HCT116 (cell line): Measurements from ENCODE around the gene GPBAR1. TPM values are rescaled to one million over a fixed set of nuclear protein-coding genes. Genes with fewer than 3 reads are reported as not detected.
A peak's percentile ranks its signal among the peaks of the same experiment; 100 is the strongest.

Source experiments
- ATAC-seq: fragments of 200-7000 bp; cut with Tn5 transposase; 2 replicates; pipeline ENCODE4 v1.9.1; 2020; ENCODE audit warnings: mild to moderate bottlenecking, moderate library complexity
- BruUV-seq: library from RNA; stranded (reverse); fragments of 400-500 nt; replicated peaks from 2 replicates; lab custom pipeline; 2021; lab: Mats Ljungman, UMichigan
- CTCF ChIA-PET: fragments of 300-600 bp; sonication (Branson Sonifier 250); formaldehyde crosslinking; loops from one replicate; lab custom pipeline; 2021; ENCODE audit warnings: antibody characterized with exemption; lab: Charles Lee
- POLR2A ChIA-PET: fragments of 300-600, 350-600 bp; sonication (Branson Sonifier 250); formaldehyde crosslinking; loops from one replicate; lab custom pipeline; 2021; ENCODE audit warnings: antibody characterized with exemption; lab: Charles Lee
- RAD21 ChIA-PET, 2 experiments: fragments of 300-600 bp; sonication (Branson Sonifier 250); formaldehyde crosslinking; loops; one replicate each; lab custom pipeline; 2023; ENCODE audit warnings: low total read pairs in 2 of 2; ENCODE audit not compliant: uncharacterized antibody in 2 of 2, unreplicated experiment in 2 of 2, low non-redundant PET in 1 of 2; lab: Charles Lee
- DNase-seq: peaks from one replicate; pipeline ENCODE4 v3.0.0-alpha.2; 2010; ENCODE audit warnings: low read depth, low spot score
- H2AFZ ChIP-seq: fragments of 200-600 bp; shearing (Covaris generic), sonication (generic); 2 replicates; pipeline ENCODE4 v1.6.1; 2017; ENCODE audit warnings: low read depth, mixed run types, mixed read lengths, antibody characterized with exemption, low read length; ENCODE audit not compliant: poor library complexity, severe bottlenecking
- H3K27ac ChIP-seq: 2 replicates; pipeline ENCODE4 v1.5.1; 2012; ENCODE audit warnings: low read depth, low read length
- H3K27me3 ChIP-seq: fragments of 200-600 bp; sonication (generic); 2 replicates; pipeline ENCODE4 v1.6.1; 2016; ENCODE audit warnings: mixed run types, low read length, mixed read lengths; ENCODE audit not compliant: insufficient read depth
- H3K36me3 ChIP-seq, 2 experiments: fragments of 200-500 bp in 1 of 2; fragments of 200-600 bp in 1 of 2; sonication (Bioruptor generic) in 1 of 2; sonication (generic) in 1 of 2; 2 replicates each; pipeline versions ENCODE4 v1.5.1 to v1.6.1; 2014 to 2016; ENCODE audit warnings: low read length in 2 of 2, inconsistent platforms in 1 of 2, mixed read lengths in 1 of 2, mixed run types in 1 of 2; ENCODE audit not compliant: insufficient read depth in 2 of 2, control insufficient read depth in 1 of 2
- H3K4me1 ChIP-seq, 2 experiments: fragments of 200-600 bp in 1 of 2; sonication (generic) in 1 of 2; 2 replicates each; pipeline versions ENCODE4 v1.5.1 to v1.6.1; 2012 to 2017; ENCODE audit warnings: low read length in 2 of 2, inconsistent platforms in 1 of 2, mild to moderate bottlenecking in 1 of 2, mixed read lengths in 1 of 2, mixed run types in 1 of 2, moderate library complexity in 1 of 2; ENCODE audit not compliant: insufficient read depth in 2 of 2, control insufficient read depth in 1 of 2
- H3K4me2 ChIP-seq: fragments of 200-600 bp; sonication (generic); 2 replicates; pipeline ENCODE4 v1.6.1; 2017; ENCODE audit warnings: mixed run types, low read length, mixed read lengths
- H3K4me3 ChIP-seq, 2 experiments: fragments of 200-600 bp in 1 of 2; sonication (generic) in 1 of 2; replicated peaks in 1 of 2; 2 replicates each; pipeline ENCODE4 v1.5.1; 2011 to 2016; ENCODE audit warnings: low read length in 2 of 2, control low read depth in 1 of 2, low read depth in 1 of 2, mild to moderate bottlenecking in 1 of 2, mixed read lengths in 1 of 2, mixed run types in 1 of 2
- H3K79me2 ChIP-seq: fragments of 200-600 bp; sonication (generic); 2 replicates; pipeline ENCODE4 v1.6.1; 2017; ENCODE audit warnings: mild to moderate bottlenecking, mixed run types, low read length, moderate library complexity, mixed read lengths; ENCODE audit not compliant: insufficient read depth
- H3K9ac ChIP-seq: fragments of 200-600 bp; sonication (generic); 2 replicates; pipeline ENCODE4 v1.6.1; 2016; ENCODE audit warnings: low read length, mixed read lengths
- H3K9me2 ChIP-seq: fragments of 200-600 bp; sonication (generic), shearing (Covaris generic); 2 replicates; pipeline ENCODE4 v1.6.1; 2017; ENCODE audit warnings: mixed run types, mild to moderate bottlenecking, moderate library complexity; ENCODE audit not compliant: insufficient read depth
- H3K9me3 ChIP-seq, 2 experiments: fragments of 200-500 bp in 1 of 2; fragments of 200-600 bp in 1 of 2; sonication (Bioruptor generic) in 1 of 2; sonication (generic) in 1 of 2; 2 replicates each; pipeline ENCODE4 v1.6.1; 2014 to 2017; ENCODE audit warnings: low read length in 2 of 2, mixed read lengths in 2 of 2, inconsistent platforms in 1 of 2, low read depth in 1 of 2, mild to moderate bottlenecking in 1 of 2, mixed run types in 1 of 2, moderate library complexity in 1 of 2; ENCODE audit not compliant: control insufficient read depth in 1 of 2, insufficient read depth in 1 of 2
- H4K20me1 ChIP-seq: fragments of 200-600 bp; sonication (generic), shearing (Covaris generic); 2 replicates; pipeline ENCODE4 v1.6.1; 2017; ENCODE audit warnings: mixed run types, mild to moderate bottlenecking, moderate library complexity; ENCODE audit not compliant: insufficient read depth
- CEBPB ChIP-seq: IDR thresholded peaks from 2 replicates; pipeline ENCODE4 v1.6.1; 2012; ENCODE audit warnings: low read depth
- EGR1 ChIP-seq: IDR thresholded peaks from 2 replicates; pipeline ENCODE4 v1.6.1; 2012; ENCODE audit warnings: low read depth
- EZH2 ChIP-seq: fragments of 200-600 bp; sonication (generic); IDR thresholded peaks from 2 replicates; pipeline ENCODE4 v1.6.1; 2017; ENCODE audit warnings: antibody characterized with exemption, mixed run types
- EZH2phosphoT487 ChIP-seq: fragments of 200-600 bp; IDR thresholded peaks from 2 replicates; pipeline ENCODE4 v1.6.1; 2018; ENCODE audit warnings: antibody characterized with exemption, borderline replicate concordance
- FOSL1 ChIP-seq: IDR thresholded peaks from 2 replicates; pipeline ENCODE4 v1.6.1; 2012; ENCODE audit warnings: low read depth
- POLR2A ChIP-seq: IDR thresholded peaks from 2 replicates; pipeline ENCODE4 v1.7.0; 2011; ENCODE audit warnings: borderline replicate concordance; ENCODE audit not compliant: insufficient read depth, insufficient read length; ENCODE audit errors: extremely low read depth
- POLR2AphosphoS5 ChIP-seq: IDR thresholded peaks from 2 replicates; pipeline ENCODE4 v1.6.1; 2011; ENCODE audit warnings: mild to moderate bottlenecking, low read depth, low read length, moderate library complexity
- RAD21 ChIP-seq: IDR thresholded peaks from 2 replicates; pipeline ENCODE4 v1.6.1; 2012; ENCODE audit warnings: low read depth, mild to moderate bottlenecking
- SP1 ChIP-seq: IDR thresholded peaks from 2 replicates; pipeline ENCODE4 v1.6.1; 2012; ENCODE audit warnings: low read depth
- TCF7L2 ChIP-seq: IDR thresholded peaks from 2 replicates; pipeline ENCODE4 v1.7.0; 2011; ENCODE audit warnings: borderline replicate concordance, inconsistent platforms; ENCODE audit not compliant: insufficient read depth, insufficient read length; ENCODE audit errors: extremely low read depth
- YY1 ChIP-seq: IDR thresholded peaks from 2 replicates; pipeline ENCODE4 v1.6.1; 2011; ENCODE audit warnings: low read length, low read depth, moderate library complexity, mild to moderate bottlenecking; ENCODE audit not compliant: insufficient replicate concordance; ENCODE audit errors: extremely low read depth
- ZFX ChIP-seq: fragments of 450-650 bp; IDR thresholded peaks from 2 replicates; pipeline ENCODE4 v1.6.1; 2017
- intact Hi-C: fragments of 100-400 bp; cut with micrococcal nuclease; formaldehyde crosslinking; loops from 2 replicates; pipeline ENCODE4 v1.10.0; 2022
- total RNA-seq: library from RNA; stranded (reverse); gene quantifications from one replicate; pipeline ENCODE4 v1.2.1, GENCODE V29; 2021; ENCODE audit not compliant: unreplicated experiment
- TF ChIP-seq, protein P1 (sequence below): IDR thresholded peaks from 2 replicates; pipeline ENCODE4 v1.6.1; 2012; ENCODE audit warnings: low read depth
- TF ChIP-seq, protein P2 (sequence below), 3 experiments: fragments of 200-600 bp in 1 of 3; sonication (generic) in 1 of 3; IDR thresholded peaks in 2 of 3; conservative IDR thresholded peaks in 1 of 3; 2 replicates each; pipeline ENCODE4 v1.5.1; 2012 to 2017; ENCODE audit warnings: low read depth in 2 of 3, low read length in 2 of 3, antibody characterized with exemption in 1 of 3, borderline replicate concordance in 1 of 3, control low read depth in 1 of 3, mild to moderate bottlenecking in 1 of 3, mixed read lengths in 1 of 3, mixed run types in 1 of 3, moderate library complexity in 1 of 3; ENCODE audit not compliant: insufficient read depth in 1 of 3

GPBAR1 gene
- total RNA-seq, 1 experiment from 2014 or later, result 0.27 TPM

DNA sequence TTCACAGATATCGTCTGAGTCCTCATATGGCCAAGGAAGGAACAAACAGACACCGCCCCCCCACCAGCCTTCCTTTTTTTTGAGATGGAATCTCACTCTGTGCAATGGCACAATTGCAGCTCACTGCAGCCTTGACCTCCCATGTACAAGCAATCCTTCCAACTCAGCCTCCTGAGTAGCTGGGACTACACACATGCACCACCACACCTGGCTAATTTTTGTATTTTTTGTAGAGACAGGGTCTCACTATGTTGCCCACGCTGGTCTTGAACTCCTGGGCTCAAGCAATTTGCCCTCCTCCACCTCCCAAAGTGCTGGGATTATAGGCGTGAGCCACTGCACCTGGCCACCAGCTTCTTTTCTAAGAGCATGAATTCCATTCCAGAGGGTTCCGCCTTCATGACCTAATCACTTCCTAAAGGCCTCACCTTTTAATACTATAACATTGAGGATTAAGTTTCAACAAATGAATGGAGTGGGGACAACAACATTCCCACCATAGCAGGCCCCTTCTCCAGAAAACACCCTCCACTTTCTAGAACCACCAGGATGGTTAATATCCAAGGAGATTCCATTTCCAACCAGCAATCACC, 33.7 kb downstream of the GPBAR1 start:
- Histone ChIP-seq H3K9ac (peak overlapping the region; percentile 25; the same call in 1 of the 2 replicates), H3K36me3 (no peaks in the 10 kb centered on the region), H4K20me1 (no peaks in the 10 kb centered on the region), H3K27ac (no peak overlapping the region), H3K4me2 (peak overlapping the region; percentile 33), H2AFZ (no peak overlapping the region), H3K27me3 (no peaks in the 10 kb centered on the region), H3K79me2 (peaks cover 27% of the 10 kb centered on the region), H3K4me1 (peaks cover 48 to 81% of the 10 kb centered on the region in 2 experiments), H3K9me3 (no peaks in the 10 kb centered on the region), H3K4me3 (no peak overlapping the region), H3K9me2 (no peaks in the 10 kb centered on the region)
- ChIA-PET CTCF (interaction anchor here (1.4 kb wide), 2 partner anchors 62 to 101 kb away, joined by 4 to 6 read pairs; partner anchors contain the start of gene CATIP), RAD21 (no interaction called here), POLR2A (interaction anchor here (2.0 kb wide), 1 partner anchor 63 kb away, joined by 4 read pairs; no protein-coding TSS in a partner anchor)
- ATAC-seq, result no peak
- intact Hi-C loops, result no loop called here
- BruUV-seq, result no TSS peak
- DNase-seq, result no peak
- no peak for TF ChIP-seq POLR2A
- TF ChIP-seq YY1, result no peak
- no peak for TF ChIP-seq EZH2
- no peak for TF ChIP-seq EGR1
- no peak for TF ChIP-seq ZFX
- no peak for TF ChIP-seq RAD21

DNA sequence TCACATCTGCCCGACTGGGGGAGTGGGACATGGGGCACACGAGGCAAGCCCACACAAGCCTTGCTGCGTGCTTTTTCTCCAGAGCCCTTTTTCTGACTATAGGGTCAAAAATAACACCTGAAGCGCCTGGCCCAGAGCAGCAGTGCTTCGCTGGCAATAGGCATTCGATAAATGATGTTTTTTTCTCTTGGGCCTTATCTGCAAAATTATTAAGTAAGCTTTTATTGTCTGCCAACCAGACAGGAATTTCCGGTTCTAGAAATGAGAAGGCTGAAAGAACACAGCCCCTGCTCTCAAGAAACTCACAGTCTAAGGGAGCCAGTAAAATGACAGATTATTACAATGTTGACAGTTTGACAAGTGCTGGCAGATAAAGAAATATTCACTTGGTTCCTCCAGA, 34.2 kb downstream of the GPBAR1 start:
- Histone ChIP-seq H3K9ac (peak overlapping the region; percentile 25; the same call in 1 of the 2 replicates), H3K9me2 (no peaks in the 10 kb centered on the region), H3K4me2 (peak overlapping the region; percentile 33), H3K27me3 (no peaks in the 10 kb centered on the region), H3K4me3 (no peak overlapping the region), H4K20me1 (no peaks in the 10 kb centered on the region), H3K4me1 (peaks cover 43 to 76% of the 10 kb centered on the region in 2 experiments), H3K36me3 (no peaks in the 10 kb centered on the region), H2AFZ (no peak overlapping the region), H3K79me2 (peaks cover 22% of the 10 kb centered on the region), H3K27ac (no peak overlapping the region), H3K9me3 (no peaks in the 10 kb centered on the region)
- DNase-seq, result no peak
- ChIA-PET CTCF (interaction anchor here (1.3 to 1.4 kb wide), 3 partner anchors 8 to 101 kb away, joined by 3 to 6 read pairs (median 4); partner anchors contain the start of gene CATIP), POLR2A (interaction anchor here (0.7 to 2.0 kb wide), 3 partner anchors 8 to 185 kb away, joined by 3 to 6 read pairs (median 4); no protein-coding TSS in a partner anchor), RAD21 (no interaction called here)
- no peak for TF ChIP-seq POLR2AphosphoS5
- no peak for TF ChIP-seq SP1
- TF ChIP-seq, protein P1, sequence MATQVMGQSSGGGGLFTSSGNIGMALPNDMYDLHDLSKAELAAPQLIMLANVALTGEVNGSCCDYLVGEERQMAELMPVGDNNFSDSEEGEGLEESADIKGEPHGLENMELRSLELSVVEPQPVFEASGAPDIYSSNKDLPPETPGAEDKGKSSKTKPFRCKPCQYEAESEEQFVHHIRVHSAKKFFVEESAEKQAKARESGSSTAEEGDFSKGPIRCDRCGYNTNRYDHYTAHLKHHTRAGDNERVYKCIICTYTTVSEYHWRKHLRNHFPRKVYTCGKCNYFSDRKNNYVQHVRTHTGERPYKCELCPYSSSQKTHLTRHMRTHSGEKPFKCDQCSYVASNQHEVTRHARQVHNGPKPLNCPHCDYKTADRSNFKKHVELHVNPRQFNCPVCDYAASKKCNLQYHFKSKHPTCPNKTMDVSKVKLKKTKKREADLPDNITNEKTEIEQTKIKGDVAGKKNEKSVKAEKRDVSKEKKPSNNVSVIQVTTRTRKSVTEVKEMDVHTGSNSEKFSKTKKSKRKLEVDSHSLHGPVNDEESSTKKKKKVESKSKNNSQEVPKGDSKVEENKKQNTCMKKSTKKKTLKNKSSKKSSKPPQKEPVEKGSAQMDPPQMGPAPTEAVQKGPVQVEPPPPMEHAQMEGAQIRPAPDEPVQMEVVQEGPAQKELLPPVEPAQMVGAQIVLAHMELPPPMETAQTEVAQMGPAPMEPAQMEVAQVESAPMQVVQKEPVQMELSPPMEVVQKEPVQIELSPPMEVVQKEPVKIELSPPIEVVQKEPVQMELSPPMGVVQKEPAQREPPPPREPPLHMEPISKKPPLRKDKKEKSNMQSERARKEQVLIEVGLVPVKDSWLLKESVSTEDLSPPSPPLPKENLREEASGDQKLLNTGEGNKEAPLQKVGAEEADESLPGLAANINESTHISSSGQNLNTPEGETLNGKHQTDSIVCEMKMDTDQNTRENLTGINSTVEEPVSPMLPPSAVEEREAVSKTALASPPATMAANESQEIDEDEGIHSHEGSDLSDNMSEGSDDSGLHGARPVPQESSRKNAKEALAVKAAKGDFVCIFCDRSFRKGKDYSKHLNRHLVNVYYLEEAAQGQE, result no peak
- TF ChIP-seq CEBPB, result no peak
- TF ChIP-seq POLR2A, result no peak
- no peak for TF ChIP-seq FOSL1
- no peak for TF ChIP-seq TCF7L2
- TF ChIP-seq ZFX, result no peak
- TF ChIP-seq, protein P2, sequence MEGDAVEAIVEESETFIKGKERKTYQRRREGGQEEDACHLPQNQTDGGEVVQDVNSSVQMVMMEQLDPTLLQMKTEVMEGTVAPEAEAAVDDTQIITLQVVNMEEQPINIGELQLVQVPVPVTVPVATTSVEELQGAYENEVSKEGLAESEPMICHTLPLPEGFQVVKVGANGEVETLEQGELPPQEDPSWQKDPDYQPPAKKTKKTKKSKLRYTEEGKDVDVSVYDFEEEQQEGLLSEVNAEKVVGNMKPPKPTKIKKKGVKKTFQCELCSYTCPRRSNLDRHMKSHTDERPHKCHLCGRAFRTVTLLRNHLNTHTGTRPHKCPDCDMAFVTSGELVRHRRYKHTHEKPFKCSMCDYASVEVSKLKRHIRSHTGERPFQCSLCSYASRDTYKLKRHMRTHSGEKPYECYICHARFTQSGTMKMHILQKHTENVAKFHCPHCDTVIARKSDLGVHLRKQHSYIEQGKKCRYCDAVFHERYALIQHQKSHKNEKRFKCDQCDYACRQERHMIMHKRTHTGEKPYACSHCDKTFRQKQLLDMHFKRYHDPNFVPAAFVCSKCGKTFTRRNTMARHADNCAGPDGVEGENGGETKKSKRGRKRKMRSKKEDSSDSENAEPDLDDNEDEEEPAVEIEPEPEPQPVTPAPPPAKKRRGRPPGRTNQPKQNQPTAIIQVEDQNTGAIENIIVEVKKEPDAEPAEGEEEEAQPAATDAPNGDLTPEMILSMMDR (IDR thresholded peaks at IDR 0.05 in 2 of 3, conservative IDR thresholded peaks at IDR 0.05 in 1 of 3; ENCODE audit: borderline replicate concordance in 1 of 3, insufficient read depth in 1 of 3, low read depth in 2 of 3, low read length in 2 of 3), result no peak
- TF ChIP-seq EZH2phosphoT487, result no peak
- no TSS peak for BruUV-seq
- intact Hi-C loops, result no loop called here
- ATAC-seq, result no peak
